NCI-H2081 treated with DMSO at 0.1 percent for 48 hours (cell line): ENCODE data around the gene TIAM2.
A peak's percentile ranks its signal among the peaks of the same experiment; 100 is the strongest.
"Not testable (repeated sequence)": the region's sequence is repeated elsewhere in the genome, so short reads cannot be mapped to it uniquely, and the experiment has no call there.

Experiments
- DNase-seq: peaks from one replicate; lab custom pipeline; 2025; lab: John Stamatoyannopoulos, UW

The TIAM2 gene

GRCh38 chr6:155165029-155165710 lies 170.1 kb downstream of the TIAM2 start:
- DNase-seq, result no peak

GRCh38 chr6:155170519-155170918 lies 175.4 kb downstream of the TIAM2 start:
- no peak for DNase-seq

GRCh38 chr6:155171109-155171746 lies 176.1 kb downstream of the TIAM2 start:
- DNase-seq, result no peak

- DNase-seq, result peak; percentile 17
Measured at GRCh38 chr6:155171747-155172449, 176.8 kb downstream of the TIAM2 start.

- no peak for DNase-seq
Measured at GRCh38 chr6:155173488-155173887, 178.4 kb downstream of the TIAM2 start.

- peak; percentile 80 for DNase-seq
Measured at GRCh38 chr6:155174576-155175211, 179.6 kb downstream of the TIAM2 start.

- DNase-seq, result peak; percentile 37
Measured at GRCh38 chr6:155177363-155177961, 182.3 kb downstream of the TIAM2 start.

- DNase-seq, result no peak
Measured at GRCh38 chr6:155181498-155181897, 186.4 kb downstream of the TIAM2 start.

- DNase-seq, result no peak
Measured at GRCh38 chr6:155182103-155182502, 187.0 kb downstream of the TIAM2 start.

GRCh38 chr6:155183095-155183494 lies 188.0 kb downstream of the TIAM2 start:
- no peak for DNase-seq

GRCh38 chr6:155185041-155185440 lies 189.9 kb downstream of the TIAM2 start:
- DNase-seq, result not testable (repeated sequence)

- DNase-seq, result no peak
Measured at GRCh38 chr6:155185544-155185943, 190.4 kb downstream of the TIAM2 start.

- no peak for DNase-seq
Measured at GRCh38 chr6:155186052-155186658, 191.0 kb downstream of the TIAM2 start.

- no peak for DNase-seq
Measured at GRCh38 chr6:155187106-155187505, 192.0 kb downstream of the TIAM2 start.

GRCh38 chr6:155187994-155188706 lies 193.0 kb downstream of the TIAM2 start:
- no peak for DNase-seq

GRCh38 chr6:155188707-155189496 lies 193.8 kb downstream of the TIAM2 start:
- no peak for DNase-seq

- DNase-seq, result no peak
Measured at GRCh38 chr6:155190677-155191076, 195.6 kb downstream of the TIAM2 start.

GRCh38 chr6:155193526-155193925 lies 198.4 kb downstream of the TIAM2 start:
- no peak for DNase-seq

- no peak for DNase-seq
Measured at GRCh38 chr6:155194399-155194798, 199.3 kb downstream of the TIAM2 start.

GRCh38 chr6:155195903-155196302 lies 200.8 kb downstream of the TIAM2 start:
- no peak for DNase-seq
